HCT116 (cell line): ENCODE measurements around the gene AMDHD2.

ENCODE experiments used
- CEBPB ChIP-seq: IDR thresholded peaks from 2 replicates; pipeline ENCODE4 v1.6.1; 2012; ENCODE audit warnings: low read depth
- CTCF ChIP-seq, 3 experiments: fragments of 200-600 bp in 1 of 3; sonication (generic) in 1 of 3; IDR thresholded peaks in 2 of 3; conservative IDR thresholded peaks in 1 of 3; 2 replicates each; pipeline ENCODE4 v1.5.1; 2012 to 2017; ENCODE audit warnings: low read depth in 2 of 3, low read length in 2 of 3, antibody characterized with exemption in 1 of 3, borderline replicate concordance in 1 of 3, control low read depth in 1 of 3, mild to moderate bottlenecking in 1 of 3, mixed read lengths in 1 of 3, mixed run types in 1 of 3, moderate library complexity in 1 of 3; ENCODE audit not compliant: insufficient read depth in 1 of 3
- EZH2 ChIP-seq: fragments of 200-600 bp; sonication (generic); IDR thresholded peaks from 2 replicates; pipeline ENCODE4 v1.6.1; 2017; ENCODE audit warnings: antibody characterized with exemption, mixed run types
- EZH2phosphoT487 ChIP-seq: fragments of 200-600 bp; IDR thresholded peaks from 2 replicates; pipeline ENCODE4 v1.6.1; 2018; ENCODE audit warnings: antibody characterized with exemption, borderline replicate concordance
- POLR2A ChIP-seq: IDR thresholded peaks from 2 replicates; pipeline ENCODE4 v1.7.0; 2011; ENCODE audit warnings: borderline replicate concordance; ENCODE audit not compliant: insufficient read depth, insufficient read length; ENCODE audit errors: extremely low read depth
- RAD21 ChIP-seq: IDR thresholded peaks from 2 replicates; pipeline ENCODE4 v1.6.1; 2012; ENCODE audit warnings: low read depth, mild to moderate bottlenecking
- SRF ChIP-seq: IDR thresholded peaks from 2 replicates; pipeline ENCODE4 v1.6.1; 2012; ENCODE audit warnings: low read depth

GRCh38 chr16:2530629-2531318, 10.6 kb downstream of the AMDHD2 start:
- no peak for TF ChIP-seq CTCF (IDR thresholded peaks at IDR 0.05 in 2 of 3, conservative IDR thresholded peaks at IDR 0.05 in 1 of 3; ENCODE audit: borderline replicate concordance in 1 of 3, insufficient read depth in 1 of 3, low read depth in 2 of 3, low read length in 2 of 3)
- TF ChIP-seq EZH2: no peak
- TF ChIP-seq RAD21: no peak
- TF ChIP-seq CEBPB: no peak
- no peak for TF ChIP-seq EZH2phosphoT487
- no peak for TF ChIP-seq SRF
- no peak for TF ChIP-seq POLR2A
